Astrocyte (in vitro differentiated cells and primary cell): Measurements from ENCODE around the gene ZNF552. TPM values are rescaled to one million over a fixed set of nuclear protein-coding genes. Genes with fewer than 3 reads are reported as not detected.

Experiments
- DNase-seq: peaks from one replicate; pipeline ENCODE4 v3.0.0-alpha.2; 2010; ENCODE audit warnings: low read depth
- FAIRE-seq: peaks from 2 replicates; lab custom pipeline; 2011; peaks lifted over from hg19 to GRCh38; lab: Jason Lieb, UNC
- H2AFZ ChIP-seq: 2 replicates; pipeline ENCODE4 v1.6.0; 2012; ENCODE audit warnings: low read depth, low read length, inconsistent platforms
- H3K27ac ChIP-seq: 2 replicates; pipeline ENCODE4 v1.5.1; 2011; ENCODE audit warnings: low read depth, low read length, inconsistent platforms
- H3K27me3 ChIP-seq: 2 replicates; pipeline ENCODE4 v1.6.0; 2011; ENCODE audit warnings: low read length, inconsistent platforms; ENCODE audit not compliant: insufficient read depth
- H3K36me3 ChIP-seq: 2 replicates; pipeline ENCODE4 v1.5.1; 2011; ENCODE audit warnings: low read length, inconsistent platforms; ENCODE audit not compliant: insufficient read depth
- H3K4me1 ChIP-seq: 2 replicates; pipeline ENCODE4 v1.5.1; 2011; ENCODE audit warnings: low read length, inconsistent platforms; ENCODE audit not compliant: insufficient read depth
- H3K4me2 ChIP-seq: 2 replicates; pipeline ENCODE4 v1.6.0; 2012; ENCODE audit warnings: low read length, inconsistent platforms
- H3K4me3 ChIP-seq: 2 replicates; pipeline ENCODE4 v1.5.1; 2011; ENCODE audit warnings: low read depth, mild to moderate bottlenecking, low read length, inconsistent platforms; ENCODE audit not compliant: insufficient read depth
- H3K79me2 ChIP-seq: 2 replicates; pipeline ENCODE4 v1.6.0; 2012; ENCODE audit warnings: mild to moderate bottlenecking, low read length, inconsistent platforms; ENCODE audit not compliant: insufficient read depth
- H3K9ac ChIP-seq: 2 replicates; pipeline ENCODE4 v1.6.0; 2012; ENCODE audit warnings: mild to moderate bottlenecking, low read length, inconsistent platforms
- H3K9me3 ChIP-seq: 2 replicates; pipeline ENCODE4 v1.5.1; 2012; ENCODE audit warnings: low read depth, mild to moderate bottlenecking, low read length, inconsistent platforms; ENCODE audit not compliant: insufficient read depth
- H4K20me1 ChIP-seq: 2 replicates; pipeline ENCODE4 v1.6.0; 2012; ENCODE audit warnings: low read length, inconsistent platforms; ENCODE audit not compliant: insufficient read depth
- H3K27ac Mint-ChIP-seq: one replicate; pipeline ENCODE4 v1.8.0; 2021; ENCODE audit warnings: mild to moderate bottlenecking, mixed read lengths; ENCODE audit not compliant: unreplicated experiment
- H3K27me3 Mint-ChIP-seq: one replicate; pipeline ENCODE4 v1.8.0; 2021; ENCODE audit warnings: low read depth, mixed read lengths; ENCODE audit not compliant: unreplicated experiment
- H3K36me3 Mint-ChIP-seq: one replicate; pipeline ENCODE4 v1.8.0; 2021; ENCODE audit warnings: low read depth, mixed read lengths; ENCODE audit not compliant: unreplicated experiment
- H3K4me1 Mint-ChIP-seq: one replicate; pipeline ENCODE4 v1.8.0; 2021; ENCODE audit warnings: low read depth, mixed read lengths; ENCODE audit not compliant: unreplicated experiment
- H3K4me3 Mint-ChIP-seq: one replicate; pipeline ENCODE4 v1.8.0; 2021; ENCODE audit warnings: mild to moderate bottlenecking, moderate library complexity, mixed read lengths; ENCODE audit not compliant: unreplicated experiment
- H3K9me3 Mint-ChIP-seq: one replicate; pipeline ENCODE4 v1.8.0; 2021; ENCODE audit warnings: mild to moderate bottlenecking, mixed read lengths; ENCODE audit not compliant: unreplicated experiment
- CTCF ChIP-seq: IDR thresholded peaks from 2 replicates; pipeline ENCODE4 v1.5.1; 2011; ENCODE audit warnings: low read depth, mild to moderate bottlenecking, inconsistent platforms, low read length, moderate library complexity; ENCODE audit not compliant: insufficient read depth
- EZH2 ChIP-seq: IDR thresholded peaks from 2 replicates; pipeline ENCODE4 v1.6.1; 2012; ENCODE audit warnings: mild to moderate bottlenecking, low read length, inconsistent platforms; ENCODE audit not compliant: insufficient read depth
- total RNA-seq: library from RNA; stranded (reverse); gene quantifications from 2 replicates; pipeline ENCODE4 v1.2.1, GENCODE V29; 2021

The ZNF552 gene
- total RNA-seq, 1 donor from 2014 or later, result 9.6 TPM

- no peaks in the 10 kb centered on the region for H3K27me3 Mint-ChIP-seq
- Histone ChIP-seq H3K9me3 (peaks cover 14% of the 10 kb centered on the region), H3K9ac (no peak overlapping the region), H3K4me1 (no peaks in the 10 kb centered on the region), H3K4me2 (no peak overlapping the region), H2AFZ (no peak overlapping the region), H3K27me3 (no peaks in the 10 kb centered on the region), H4K20me1 (no peaks in the 10 kb centered on the region), H3K36me3 (peaks cover 8% of the 10 kb centered on the region), H3K4me3 (no peak overlapping the region), H3K27ac (no peak overlapping the region), H3K79me2 (peaks cover 33% of the 10 kb centered on the region)
- H3K4me3 Mint-ChIP-seq, result no peak overlapping the region
- FAIRE-seq, result no peak
- no peak for TF ChIP-seq CTCF
- no peak for TF ChIP-seq EZH2
- H3K36me3 Mint-ChIP-seq, result peaks cover 41% of the 10 kb centered on the region
- H3K27ac Mint-ChIP-seq, result no peak overlapping the region
- no peaks in the 10 kb centered on the region for H3K9me3 Mint-ChIP-seq
- DNase-seq, result no peak
- H3K4me1 Mint-ChIP-seq, result no peaks in the 10 kb centered on the region
Measured at GRCh38 chr19:57789288-57789687, 25.4 kb downstream of the ZNF552 start.

DNA sequence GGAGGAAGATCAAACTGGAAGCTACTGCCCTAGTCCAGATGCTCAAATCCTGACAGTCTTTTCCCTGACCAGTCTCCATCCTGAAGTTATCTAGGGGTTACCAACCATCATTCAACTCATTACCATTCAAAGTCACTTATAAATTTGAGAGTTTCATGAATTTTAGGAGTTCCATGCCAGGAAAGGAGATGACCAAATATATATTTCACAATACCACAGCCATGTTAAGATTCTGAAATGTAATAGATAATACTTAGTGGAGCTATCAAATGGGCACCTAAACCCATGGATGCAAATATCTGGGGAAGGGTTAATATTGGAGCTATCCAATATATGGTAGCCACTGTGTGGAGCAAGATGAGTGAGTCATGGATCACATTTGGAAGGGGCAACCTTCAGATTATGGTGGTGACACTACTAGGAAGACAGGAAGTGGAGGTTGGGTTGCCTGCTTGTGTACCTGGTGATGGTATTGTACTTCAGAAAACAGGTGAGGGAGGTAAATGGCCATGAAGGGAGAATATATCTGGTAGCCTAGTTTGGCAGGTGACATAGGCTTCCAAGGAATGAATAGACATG, 26.5 kb downstream of the ZNF552 start:
- no peaks in the 10 kb centered on the region for H3K4me1 Mint-ChIP-seq
- peaks cover 41% of the 10 kb centered on the region for H3K36me3 Mint-ChIP-seq
- Histone ChIP-seq H2AFZ (no peak overlapping the region), H3K36me3 (peaks cover 8% of the 10 kb centered on the region), H3K9ac (no peak overlapping the region), H3K27me3 (no peaks in the 10 kb centered on the region), H4K20me1 (no peaks in the 10 kb centered on the region), H3K4me1 (no peaks in the 10 kb centered on the region), H3K27ac (no peak overlapping the region), H3K4me3 (no peak overlapping the region), H3K4me2 (no peak overlapping the region), H3K9me3 (peaks cover 14% of the 10 kb centered on the region), H3K79me2 (peaks cover 25% of the 10 kb centered on the region)
- DNase-seq (no peak), FAIRE-seq (no peak)
- H3K27me3 Mint-ChIP-seq, result no peaks in the 10 kb centered on the region
- H3K9me3 Mint-ChIP-seq, result no peaks in the 10 kb centered on the region
- H3K4me3 Mint-ChIP-seq, result peak overlapping the region; percentile 4
- peak overlapping the region; percentile 2 for H3K27ac Mint-ChIP-seq
- TF ChIP-seq EZH2 (no peak), CTCF (no peak)

GRCh38 chr19:57786906-57787305, 27.8 kb downstream of the ZNF552 start:
- Mint-ChIP-seq H3K4me3 (peak overlapping the region; percentile 10), H3K27me3 (no peaks in the 10 kb centered on the region), H3K36me3 (peaks cover 38% of the 10 kb centered on the region), H3K27ac (no peak overlapping the region), H3K9me3 (no peaks in the 10 kb centered on the region), H3K4me1 (no peaks in the 10 kb centered on the region)
- FAIRE-seq (no peak), DNase-seq (no peak)
- no peak overlapping the region for H3K9ac ChIP-seq
- H2AFZ ChIP-seq, result no peak overlapping the region
- TF ChIP-seq EZH2 (no peak), CTCF (no peak)
- no peaks in the 10 kb centered on the region for H4K20me1 ChIP-seq
- no peak overlapping the region for H3K4me3 ChIP-seq
- no peaks in the 10 kb centered on the region for H3K27me3 ChIP-seq
- H3K27ac ChIP-seq, result no peak overlapping the region
- no peak overlapping the region for H3K4me2 ChIP-seq
- peaks cover 24% of the 10 kb centered on the region for H3K79me2 ChIP-seq
- no peaks in the 10 kb centered on the region for H3K4me1 ChIP-seq
- H3K36me3 ChIP-seq, result peaks cover 4% of the 10 kb centered on the region
- peaks cover 14% of the 10 kb centered on the region for H3K9me3 ChIP-seq
